MCF 10A (cell line): ENCODE data around the gene SLC19A3. TPM values are rescaled to one million over a fixed set of nuclear protein-coding genes. Genes with fewer than 3 reads are reported as not detected.

Source experiments
- BruUV-seq: library from RNA; stranded (reverse); fragments of 400-500 nt; replicated peaks from 2 replicates; lab custom pipeline; 2021; lab: Mats Ljungman, UMichigan
- CTCF ChIA-PET: fragments of 300-600 bp; sonication (Branson Sonifier 250); formaldehyde crosslinking; extraction: SDS; loops from one replicate; lab custom pipeline; 2021; ENCODE audit warnings: antibody characterized with exemption, inconsistent platforms; lab: Yijun Ruan, JAX
- POLR2A ChIA-PET: fragments of 300-600, 350-650 bp; sonication (Branson Sonifier 250); formaldehyde crosslinking; extraction: SDS; loops from one replicate; lab custom pipeline; 2020; ENCODE audit warnings: antibody characterized with exemption, inconsistent platforms; lab: Yijun Ruan, JAX
- DNase-seq: peaks from one replicate; pipeline ENCODE4 v3.0.0-alpha.2; 2018; ENCODE audit not compliant: unreplicated experiment
- H3K27ac Mint-ChIP-seq: one replicate; pipeline ENCODE4 v1.8.0; 2022; ENCODE audit warnings: mild to moderate bottlenecking, low read depth, mixed read lengths; ENCODE audit not compliant: unreplicated experiment
- H3K27me3 Mint-ChIP-seq: one replicate; pipeline ENCODE4 v1.8.0; 2022; ENCODE audit warnings: mixed read lengths; ENCODE audit not compliant: insufficient read depth, unreplicated experiment
- H3K36me3 Mint-ChIP-seq: one replicate; pipeline ENCODE4 v1.8.0; 2022; ENCODE audit warnings: mild to moderate bottlenecking, moderate library complexity, mixed read lengths; ENCODE audit not compliant: insufficient read depth, unreplicated experiment
- H3K4me1 Mint-ChIP-seq: one replicate; pipeline ENCODE4 v1.8.0; 2022; ENCODE audit warnings: mixed read lengths; ENCODE audit not compliant: insufficient read depth, unreplicated experiment
- H3K4me3 Mint-ChIP-seq: one replicate; pipeline ENCODE4 v1.8.0; 2022; ENCODE audit warnings: mild to moderate bottlenecking, moderate library complexity, mixed read lengths; ENCODE audit not compliant: unreplicated experiment
- H3K9me3 Mint-ChIP-seq: one replicate; pipeline ENCODE4 v1.8.0; 2022; ENCODE audit warnings: mixed read lengths; ENCODE audit not compliant: unreplicated experiment
- intact Hi-C: fragments of 100-400 bp; cut with micrococcal nuclease; formaldehyde crosslinking; loops from 2 replicates; pipeline ENCODE4 v1.14.1; 2022
- total RNA-seq: library from RNA; stranded (reverse); gene quantifications from 2 replicates; pipeline ENCODE4 v1.2.3, GENCODE V29; 2022
- TF ChIP-seq, protein P1 (sequence below): fragments of 200-600 bp; IDR thresholded peaks from one replicate; pipeline ENCODE4 v1.8.0; 2022; ENCODE audit warnings: antibody characterized with exemption, mild to moderate bottlenecking; ENCODE audit not compliant: unreplicated experiment

Gene SLC19A3
- total RNA-seq, 1 experiment from 2014 or later, result not detected

DNA sequence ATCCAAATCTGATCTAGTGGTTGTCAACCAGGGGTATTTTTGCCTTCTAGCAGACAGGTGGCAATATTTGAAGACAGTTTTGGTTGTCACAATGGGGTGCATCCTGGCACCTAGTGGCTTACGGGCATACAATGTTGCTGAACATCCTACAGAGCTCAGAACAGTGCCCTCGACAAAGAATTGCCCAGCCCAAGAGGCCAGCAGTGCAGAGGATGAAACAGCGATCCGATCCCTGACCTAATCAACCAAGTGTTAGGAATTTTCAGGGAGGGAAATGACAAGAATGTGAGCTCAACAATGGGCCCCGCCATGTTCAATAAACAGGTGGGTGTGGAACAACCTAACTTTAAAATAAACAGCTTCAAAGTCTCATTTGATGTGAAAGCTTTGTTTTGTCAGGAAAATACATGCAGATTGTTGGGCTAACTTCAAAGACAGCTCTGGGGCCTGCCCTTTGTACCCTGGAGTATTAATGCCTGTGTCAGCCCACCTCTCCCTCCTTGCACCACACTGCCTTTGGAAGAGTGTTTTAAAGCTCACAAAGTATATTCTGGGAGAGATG lies 73.8 kb downstream of the SLC19A3 start:
- no TSS peak for BruUV-seq
- Mint-ChIP-seq H3K4me3 (no peak overlapping the region), H3K27me3 (no peaks in the 10 kb centered on the region), H3K36me3 (no peaks in the 10 kb centered on the region), H3K4me1 (no peaks in the 10 kb centered on the region), H3K9me3 (no peaks in the 10 kb centered on the region), H3K27ac (no peak overlapping the region)
- no peak for DNase-seq
- POLR2A ChIA-PET, result interaction anchor here (1.5 kb wide), 1 partner anchor 10 kb away, joined by 5 read pairs; no protein-coding TSS in a partner anchor
- TF ChIP-seq, protein P1, sequence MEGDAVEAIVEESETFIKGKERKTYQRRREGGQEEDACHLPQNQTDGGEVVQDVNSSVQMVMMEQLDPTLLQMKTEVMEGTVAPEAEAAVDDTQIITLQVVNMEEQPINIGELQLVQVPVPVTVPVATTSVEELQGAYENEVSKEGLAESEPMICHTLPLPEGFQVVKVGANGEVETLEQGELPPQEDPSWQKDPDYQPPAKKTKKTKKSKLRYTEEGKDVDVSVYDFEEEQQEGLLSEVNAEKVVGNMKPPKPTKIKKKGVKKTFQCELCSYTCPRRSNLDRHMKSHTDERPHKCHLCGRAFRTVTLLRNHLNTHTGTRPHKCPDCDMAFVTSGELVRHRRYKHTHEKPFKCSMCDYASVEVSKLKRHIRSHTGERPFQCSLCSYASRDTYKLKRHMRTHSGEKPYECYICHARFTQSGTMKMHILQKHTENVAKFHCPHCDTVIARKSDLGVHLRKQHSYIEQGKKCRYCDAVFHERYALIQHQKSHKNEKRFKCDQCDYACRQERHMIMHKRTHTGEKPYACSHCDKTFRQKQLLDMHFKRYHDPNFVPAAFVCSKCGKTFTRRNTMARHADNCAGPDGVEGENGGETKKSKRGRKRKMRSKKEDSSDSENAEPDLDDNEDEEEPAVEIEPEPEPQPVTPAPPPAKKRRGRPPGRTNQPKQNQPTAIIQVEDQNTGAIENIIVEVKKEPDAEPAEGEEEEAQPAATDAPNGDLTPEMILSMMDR, result no peak
- intact Hi-C loops, result no loop called here
- CTCF ChIA-PET, result interaction anchor here (1.2 kb wide), 1 partner anchor 14 kb away, joined by 3 read pairs; no protein-coding TSS in a partner anchor

DNA sequence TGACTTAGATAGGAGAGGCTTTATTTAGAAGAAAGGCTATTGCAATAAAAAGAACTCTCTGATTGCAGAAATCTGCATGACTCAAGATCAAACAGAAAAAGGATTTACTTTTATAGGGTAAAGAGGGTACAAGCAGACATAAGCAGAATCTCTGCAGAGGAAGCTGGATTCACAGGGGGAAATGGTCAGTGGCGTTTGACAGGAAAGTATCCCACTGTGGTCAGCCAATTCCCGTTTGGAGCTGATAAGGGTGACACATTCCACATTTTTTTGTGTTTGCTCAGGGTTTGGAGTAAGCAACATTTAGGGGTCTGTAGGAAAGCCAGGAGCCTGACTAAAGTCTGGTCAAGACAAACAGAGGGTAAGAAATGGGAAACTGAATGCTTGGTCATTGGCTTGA lies 75.2 kb downstream of the SLC19A3 start:
- H3K36me3 Mint-ChIP-seq, result no peaks in the 10 kb centered on the region
- no peaks in the 10 kb centered on the region for H3K9me3 Mint-ChIP-seq
- H3K4me1 Mint-ChIP-seq, result no peaks in the 10 kb centered on the region
- intact Hi-C loops, result no loop called here
- ChIA-PET CTCF (interaction anchor here (0.7 kb wide), 1 partner anchor 504 kb away, joined by 4 read pairs; no protein-coding TSS in a partner anchor), POLR2A (interaction anchor here (0.7 kb wide), 1 partner anchor 8 kb away, joined by 3 read pairs; no protein-coding TSS in a partner anchor)
- TF ChIP-seq, protein P1, result no peak
- BruUV-seq, result no TSS peak
- H3K27me3 Mint-ChIP-seq, result no peaks in the 10 kb centered on the region
- no peak for DNase-seq
- no peak overlapping the region for H3K27ac Mint-ChIP-seq
- no peak overlapping the region for H3K4me3 Mint-ChIP-seq

DNA sequence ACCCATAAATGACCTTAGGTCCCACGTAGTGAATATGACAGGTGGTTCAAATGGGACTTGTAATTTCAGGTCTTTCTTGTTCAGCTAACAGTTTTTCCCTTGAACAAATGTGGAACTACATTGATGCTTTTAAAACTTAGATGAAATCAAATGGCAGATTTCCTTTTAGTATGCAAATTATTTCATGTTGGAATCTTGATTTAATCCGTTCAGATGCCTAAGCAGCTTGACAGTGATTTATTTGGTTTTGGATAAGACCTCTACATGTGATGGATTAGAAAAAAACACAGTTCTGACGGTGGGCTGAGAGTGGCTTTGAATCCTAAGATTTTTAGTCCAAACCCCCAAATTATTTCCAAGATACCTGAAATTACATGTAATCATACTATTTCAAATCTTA lies 83.6 kb downstream of the SLC19A3 start:
- DNase-seq, result no peak
- TF ChIP-seq, protein P1, result no peak
- no peaks in the 10 kb centered on the region for H3K36me3 Mint-ChIP-seq
- BruUV-seq, result no TSS peak
- POLR2A ChIA-PET, result interaction anchor here (0.6 to 2.3 kb wide), 3 partner anchors 9 to 53 kb away, joined by 3 to 5 read pairs (median 3); no protein-coding TSS in a partner anchor
- no peaks in the 10 kb centered on the region for H3K9me3 Mint-ChIP-seq
- H3K4me1 Mint-ChIP-seq, result no peaks in the 10 kb centered on the region
- no peak overlapping the region for H3K27ac Mint-ChIP-seq
- H3K4me3 Mint-ChIP-seq, result no peak overlapping the region
- CTCF ChIA-PET, result interaction anchor here (1.5 kb wide), 1 partner anchor 24 kb away, joined by 5 read pairs; no protein-coding TSS in a partner anchor
- H3K27me3 Mint-ChIP-seq, result no peaks in the 10 kb centered on the region
- intact Hi-C loops, result no loop called here

Other genes starting within 250 kb of the SLC19A3 start
- 74.2 and 86.1 TPM in 2 replicates for gene AGFG1, start 245.9 kb downstream of the SLC19A3 start, total RNA-seq
- gene SCYGR2, start 119.1 kb downstream of the SLC19A3 start, total RNA-seq, result not detected in 2 replicates
- not detected in 2 replicates for gene SCYGR3, start 103.2 kb downstream of the SLC19A3 start, total RNA-seq
- gene SCYGR4, start 100.5 kb downstream of the SLC19A3 start, total RNA-seq, result not detected in 2 replicates
- not detected in 2 replicates for gene SCYGR5, start 51.2 kb downstream of the SLC19A3 start, total RNA-seq
- not detected in 2 replicates for gene SCYGR6, start 6.7 kb upstream of the SLC19A3 start, total RNA-seq
- not detected in 2 replicates for gene SCYGR7, start 10.3 kb upstream of the SLC19A3 start, total RNA-seq
- not detected in 2 replicates for gene SCYGR8, start 27.9 kb upstream of the SLC19A3 start, total RNA-seq
- 18.0 and 34.4 TPM in 2 replicates for gene CCL20, start 95.8 kb upstream of the SLC19A3 start, total RNA-seq
- gene DAW1, start 153.6 kb upstream of the SLC19A3 start, total RNA-seq, result 0.64 and 1.1 TPM in 2 replicates